GM13977 (cell line): ENCODE results near the gene TNNI3.

Experiments used
- DNase-seq: peaks from one replicate; pipeline ENCODE4 v3.0.0; 2012; ENCODE audit warnings: low spot score
- in situ Hi-C: fragments of 300-500 bp; cut with MboI; formaldehyde crosslinking; loops from one replicate; pipeline ENCODE4 v1.12.0; 2022; ENCODE audit warnings: low sequenced_read_pairs, low pct_unique_long_range_greater_than_20kb, mixed read lengths, inconsistent platforms; ENCODE audit not compliant: unreplicated experiment
- TF ChIP-seq, protein P1 (sequence below): IDR thresholded peaks from 2 replicates; pipeline ENCODE4 v1.5.1; 2012; ENCODE audit warnings: mild to moderate bottlenecking, control low read depth; ENCODE audit not compliant: insufficient read depth; ENCODE audit errors: extremely low read depth, missing control alignments

TNNI3 gene

DNA sequence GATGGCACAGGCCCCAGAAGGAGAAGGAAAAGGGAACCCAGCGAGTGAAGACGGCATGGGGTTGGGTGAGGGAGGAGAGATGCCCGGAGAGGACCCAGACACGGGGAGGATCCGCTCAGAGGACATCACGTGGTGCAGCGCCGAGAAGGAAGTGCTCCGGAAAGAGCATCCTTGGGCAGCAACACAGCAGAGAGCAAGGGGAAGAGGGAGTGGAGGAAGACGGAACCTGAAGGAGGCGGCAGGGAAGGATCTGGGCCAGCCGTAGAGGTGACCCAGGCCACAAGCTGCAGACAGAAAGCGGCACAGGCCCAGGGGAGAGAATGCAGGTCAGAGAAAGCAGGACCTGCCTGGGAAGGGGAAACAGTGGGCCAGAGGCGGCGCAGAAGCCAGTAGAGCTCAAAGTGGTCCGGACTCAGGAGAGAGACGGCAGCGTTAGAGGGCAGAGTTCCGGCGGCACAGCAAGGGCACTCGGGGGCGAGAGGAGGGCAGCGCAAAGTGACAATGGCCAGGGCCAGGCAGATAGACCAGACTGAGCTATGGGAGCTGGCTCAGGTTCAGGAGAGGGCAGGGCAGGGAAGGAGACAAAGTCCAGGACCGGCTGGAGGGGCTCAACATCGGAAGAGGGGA is 41.2 kb downstream of the TNNI3 start:
- DNase-seq: peak; percentile 79
- TF ChIP-seq, protein P1, sequence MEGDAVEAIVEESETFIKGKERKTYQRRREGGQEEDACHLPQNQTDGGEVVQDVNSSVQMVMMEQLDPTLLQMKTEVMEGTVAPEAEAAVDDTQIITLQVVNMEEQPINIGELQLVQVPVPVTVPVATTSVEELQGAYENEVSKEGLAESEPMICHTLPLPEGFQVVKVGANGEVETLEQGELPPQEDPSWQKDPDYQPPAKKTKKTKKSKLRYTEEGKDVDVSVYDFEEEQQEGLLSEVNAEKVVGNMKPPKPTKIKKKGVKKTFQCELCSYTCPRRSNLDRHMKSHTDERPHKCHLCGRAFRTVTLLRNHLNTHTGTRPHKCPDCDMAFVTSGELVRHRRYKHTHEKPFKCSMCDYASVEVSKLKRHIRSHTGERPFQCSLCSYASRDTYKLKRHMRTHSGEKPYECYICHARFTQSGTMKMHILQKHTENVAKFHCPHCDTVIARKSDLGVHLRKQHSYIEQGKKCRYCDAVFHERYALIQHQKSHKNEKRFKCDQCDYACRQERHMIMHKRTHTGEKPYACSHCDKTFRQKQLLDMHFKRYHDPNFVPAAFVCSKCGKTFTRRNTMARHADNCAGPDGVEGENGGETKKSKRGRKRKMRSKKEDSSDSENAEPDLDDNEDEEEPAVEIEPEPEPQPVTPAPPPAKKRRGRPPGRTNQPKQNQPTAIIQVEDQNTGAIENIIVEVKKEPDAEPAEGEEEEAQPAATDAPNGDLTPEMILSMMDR: no peak
- in situ Hi-C loops: loop anchor here (25.0 kb wide), 1 partner anchor 654 kb away; the partner anchor contains the start of genes CDC42EP5 and LENG9

DNA sequence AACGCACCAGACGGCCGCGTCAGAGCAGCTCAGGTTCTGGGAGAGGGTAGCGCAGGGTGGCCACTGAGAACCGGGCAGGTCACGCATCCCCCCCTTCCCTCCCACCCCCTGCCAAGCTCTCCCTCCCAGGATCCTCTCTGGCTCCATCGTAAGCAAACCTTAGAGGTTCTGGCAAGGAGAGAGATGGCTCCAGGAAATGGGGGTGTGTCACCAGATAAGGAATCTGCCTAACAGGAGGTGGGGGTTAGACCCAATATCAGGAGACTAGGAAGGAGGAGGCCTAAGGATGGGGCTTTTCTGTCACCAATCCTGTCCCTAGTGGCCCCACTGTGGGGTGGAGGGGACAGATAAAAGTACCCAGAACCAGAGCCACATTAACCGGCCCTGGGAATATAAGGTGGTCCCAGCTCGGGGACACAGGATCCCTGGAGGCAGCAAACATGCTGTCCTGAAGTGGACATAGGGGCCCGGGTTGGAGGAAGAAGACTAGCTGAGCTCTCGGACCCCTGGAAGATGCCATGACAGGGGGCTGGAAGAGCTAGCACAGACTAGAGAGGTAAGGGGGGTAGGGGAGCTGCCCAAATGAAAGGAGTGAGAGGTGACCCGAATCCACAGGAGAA is 42.0 kb downstream of the TNNI3 start:
- TF ChIP-seq, protein P1: no peak
- in situ Hi-C loops: loop anchor here (25.0 kb wide), 1 partner anchor 653 kb away; the partner anchor contains the start of genes CDC42EP5 and LENG9
- no peak for DNase-seq

DNA sequence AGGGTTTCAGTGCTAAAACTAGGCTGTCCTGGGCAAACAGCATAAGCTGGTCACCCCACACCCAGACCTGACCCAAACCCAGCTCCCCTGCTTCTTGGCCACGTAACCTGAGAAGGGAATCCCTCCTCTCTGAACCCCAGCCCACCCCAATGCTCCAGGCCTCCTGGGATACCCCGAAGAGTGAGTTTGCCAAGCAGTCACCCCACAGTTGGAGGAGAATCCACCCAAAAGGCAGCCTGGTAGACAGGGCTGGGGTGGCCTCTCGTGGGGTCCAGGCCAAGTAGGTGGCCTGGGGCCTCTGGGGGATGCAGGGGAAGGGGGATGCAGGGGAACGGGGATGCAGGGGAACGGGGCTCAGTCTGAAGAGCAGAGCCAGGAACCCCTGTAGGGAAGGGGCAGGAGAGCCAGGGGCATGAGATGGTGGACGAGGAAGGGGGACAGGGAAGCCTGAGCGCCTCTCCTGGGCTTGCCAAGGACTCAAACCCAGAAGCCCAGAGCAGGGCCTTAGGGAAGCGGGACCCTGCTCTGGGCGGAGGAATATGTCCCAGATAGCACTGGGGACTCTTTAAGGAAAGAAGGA is 42.9 kb downstream of the TNNI3 start:
- TF ChIP-seq, protein P1: no peak
- in situ Hi-C loops: loop anchor here (25.0 kb wide), 1 partner anchor 652 kb away; the partner anchor contains the start of genes CDC42EP5 and LENG9
- DNase-seq: no peak

DNA sequence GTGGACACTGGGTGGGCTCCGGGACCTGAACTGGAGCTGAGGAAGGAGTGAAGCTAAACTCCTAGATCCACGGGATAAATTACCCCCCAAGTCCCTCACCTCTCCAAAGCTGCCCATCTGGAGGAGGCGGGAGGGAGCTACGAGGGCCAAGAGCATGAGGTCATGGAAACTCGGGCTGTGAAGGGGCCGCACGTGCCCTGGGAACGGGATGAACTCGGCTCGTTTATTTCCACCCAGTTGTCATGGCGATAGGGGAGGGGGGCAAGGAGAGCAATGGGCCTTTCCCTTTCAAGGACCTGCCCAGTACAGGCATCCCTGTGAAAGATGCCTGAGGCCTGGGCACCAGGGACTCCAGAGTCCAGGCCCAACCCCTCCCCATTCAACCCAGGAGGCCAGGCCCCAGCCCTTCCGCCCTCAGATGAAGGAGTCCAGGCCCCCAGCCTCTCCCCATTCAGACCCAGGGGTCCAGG is 43.9 kb downstream of the TNNI3 start:
- TF ChIP-seq, protein P1: no peak
- no peak for DNase-seq
- in situ Hi-C loops: loop anchor here (25.0 kb wide), 1 partner anchor 651 kb away; the partner anchor contains the start of genes CDC42EP5 and LENG9

DNA sequence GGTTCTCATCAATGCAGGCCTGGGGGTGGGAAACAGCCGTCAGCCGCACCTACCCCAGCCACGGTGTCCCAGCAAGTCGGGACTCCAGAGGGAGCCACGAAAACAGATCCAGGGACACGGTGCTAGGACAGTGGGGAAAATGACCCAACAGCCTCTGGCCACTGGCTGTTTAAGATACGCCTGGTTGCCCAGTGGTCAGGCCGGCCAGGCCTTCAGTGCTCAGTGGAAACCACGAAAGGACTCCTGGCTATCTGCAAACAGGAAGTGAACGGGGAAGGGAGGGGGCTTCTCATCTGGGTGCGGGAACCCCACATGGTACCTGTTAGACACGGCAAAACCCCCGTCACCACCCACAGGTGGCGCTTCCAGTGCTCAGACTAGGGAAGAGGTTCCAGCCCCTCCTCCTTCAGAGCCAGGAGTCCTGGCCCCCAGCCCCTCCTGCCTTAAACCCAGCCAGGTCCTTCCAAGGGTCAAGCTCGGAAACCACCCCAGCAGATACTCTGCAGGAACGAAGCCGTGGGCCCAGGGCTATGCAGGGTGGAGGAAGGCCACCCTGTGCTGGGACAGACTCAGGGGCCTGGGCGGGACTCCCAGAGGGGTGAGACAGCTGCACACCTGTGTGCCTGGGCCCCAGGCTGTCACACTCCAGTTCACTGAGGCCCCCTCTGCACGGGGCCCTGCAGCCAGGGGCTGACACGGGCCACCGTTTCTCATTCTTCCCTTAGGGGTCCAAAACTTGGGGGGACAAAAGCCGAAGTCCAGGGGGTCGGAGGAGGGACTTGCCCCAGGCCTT is 44.6 kb downstream of the TNNI3 start:
- in situ Hi-C loops: loop anchor here (25.0 kb wide), 1 partner anchor 651 kb away; the partner anchor contains the start of genes CDC42EP5 and LENG9
- DNase-seq: no peak

More for the DNA sequence above, 44.6 kb downstream of the TNNI3 start:
- TF ChIP-seq, protein P1: peak; percentile 44
